Activated CD4-positive, alpha-beta T cell treated with anti-CD3 and anti-CD28 coated beads, Interleukin-2, amount 50 U/mL, for 4 hours (primary cell): Measurements from ENCODE around the gene FXYD3.
"Not testable (repeated sequence)": the region's sequence is repeated elsewhere in the genome, so short reads cannot be mapped to it uniquely, and the experiment has no call there.

Experiments used
- DNase-seq, 2 experiments: peaks; one replicate each; pipeline ENCODE4 v3.0.0-alpha.2; 2020

The FXYD3 gene

DNA sequence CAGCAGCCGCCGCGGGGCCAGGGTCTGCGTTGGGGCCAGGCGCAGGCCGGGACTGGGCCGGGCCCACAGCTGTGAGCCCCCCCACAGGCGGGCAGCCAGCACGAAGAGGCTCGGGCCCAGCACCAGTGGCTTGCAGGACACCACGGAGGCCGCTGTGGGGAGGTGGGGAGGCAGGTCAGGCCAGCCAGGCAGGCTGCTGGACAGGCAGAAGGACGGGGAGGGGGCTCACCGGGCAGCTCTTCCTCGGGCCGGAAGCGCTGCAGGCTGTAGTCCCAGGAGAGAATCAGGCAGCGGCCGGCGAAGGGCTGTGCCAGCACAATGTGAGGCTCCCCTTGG lies 11.0 kb downstream of the FXYD3 start:
- DNase-seq: no peak

DNA sequence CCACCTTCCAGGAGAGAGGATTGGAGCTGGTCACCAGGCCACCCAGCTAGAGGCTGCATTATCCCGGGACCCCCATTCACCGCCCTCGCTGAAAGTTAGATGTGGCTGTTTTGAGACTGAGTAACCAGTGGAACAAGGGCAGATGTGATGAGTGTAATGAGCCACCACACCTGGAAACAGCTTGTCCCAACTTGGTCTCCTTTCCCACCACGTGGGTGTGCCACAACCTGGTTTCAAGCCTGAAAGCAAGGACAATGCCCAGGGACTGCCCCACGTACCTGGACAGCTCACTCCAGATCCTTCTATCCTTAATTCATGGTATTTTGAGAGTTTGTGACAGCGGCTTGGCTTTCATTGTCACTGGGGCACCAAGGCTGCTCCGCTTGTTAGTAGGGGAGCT lies 12.2 kb downstream of the FXYD3 start:
- DNase-seq: no peak

GRCh38 chr19:35128398-35129057 lies 12.9 kb downstream of the FXYD3 start:
- no peak for DNase-seq

DNA sequence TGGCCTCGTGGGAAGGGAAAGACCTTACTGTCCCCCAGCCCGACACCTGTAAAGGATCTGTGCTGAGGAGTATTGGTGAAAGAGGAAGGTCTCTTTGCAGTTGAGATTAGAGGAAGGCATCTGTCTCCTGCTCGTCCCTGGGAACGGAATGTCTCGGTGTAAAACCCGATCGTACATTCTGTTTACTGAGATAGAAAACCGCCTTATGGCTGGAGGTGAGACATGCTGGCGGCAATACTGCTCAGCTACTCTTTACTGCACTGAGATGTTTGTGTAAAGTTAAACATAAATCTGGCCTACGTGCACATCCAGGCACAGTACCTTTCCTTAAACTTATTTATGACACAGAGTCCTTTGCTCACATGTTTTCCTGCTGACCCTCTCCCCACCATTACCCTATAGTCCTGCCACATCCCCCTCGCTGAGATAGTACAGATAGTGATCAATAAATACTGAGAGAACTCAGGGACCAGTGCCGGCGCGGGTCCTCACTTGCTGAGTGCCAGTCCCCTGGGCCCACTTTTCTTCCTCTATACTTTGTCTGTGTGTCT lies 14.2 kb downstream of the FXYD3 start:
- not testable (repeated sequence) for DNase-seq

GRCh38 chr19:35130761-35131720 lies 15.4 kb downstream of the FXYD3 start:
- no peak for DNase-seq

GRCh38 chr19:35132254-35132653 lies 16.6 kb downstream of the FXYD3 start:
- no peak for DNase-seq

DNA sequence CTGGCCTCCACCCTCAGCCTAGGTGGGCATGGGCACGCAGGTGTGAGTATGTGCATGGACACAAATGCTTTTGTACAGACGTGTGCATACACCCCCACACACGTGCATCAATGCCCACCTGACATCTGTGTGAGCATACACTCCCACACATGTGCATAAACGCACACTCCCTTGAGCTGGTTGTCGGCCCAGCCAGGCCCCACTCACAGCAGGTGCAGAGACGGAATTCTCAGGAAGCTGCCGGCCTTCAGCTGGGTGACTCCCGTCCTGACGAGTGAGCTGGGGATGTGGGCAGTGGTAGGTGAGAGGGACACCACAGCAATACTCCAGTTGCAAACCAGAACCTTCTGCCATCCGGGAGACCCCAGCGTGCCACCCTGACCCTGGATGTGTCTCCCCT lies 18.2 kb downstream of the FXYD3 start:
- DNase-seq: no peak

DNA sequence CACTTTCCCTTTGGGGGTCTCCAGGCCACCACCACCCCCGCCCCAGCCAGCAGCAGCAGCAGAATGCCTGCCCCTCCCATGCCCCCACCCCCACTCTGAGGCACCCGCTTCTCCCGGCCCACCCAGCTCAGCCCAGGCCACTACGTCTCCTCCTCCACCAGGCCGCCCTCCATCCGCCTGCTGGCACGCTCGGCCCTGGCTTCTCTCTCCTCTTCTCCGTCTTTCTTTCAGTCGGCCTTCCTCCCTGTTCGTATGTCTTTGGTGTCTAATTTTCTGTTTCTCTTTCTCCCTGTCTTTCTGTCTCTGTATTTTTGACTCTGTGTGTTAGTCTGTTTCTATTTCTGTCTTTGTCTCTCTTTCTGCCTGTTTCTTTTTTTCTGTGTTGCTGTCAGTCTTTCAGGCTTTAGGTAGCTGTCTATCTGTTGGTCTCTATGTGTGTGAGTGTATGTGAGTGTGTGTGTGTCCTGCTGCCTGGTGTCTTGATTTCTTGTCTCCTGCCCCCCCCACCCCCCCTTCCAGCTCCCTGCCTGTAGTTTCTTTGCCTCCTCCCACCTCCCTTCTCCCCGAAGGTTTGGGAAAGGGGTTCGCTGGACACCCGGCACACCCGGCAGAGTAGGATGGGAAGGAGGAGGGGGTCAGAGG lies 19.1 kb downstream of the FXYD3 start, which contains the start of gene LGI4:
TSS of gene LGI4 (minus strand) at position 459 of the 642 bp plus-strand sequence. CDS start at position 80, 379 bp downstream.
- DNase-seq: no peak

GRCh38 chr19:35135389-35135909 lies 19.8 kb downstream of the FXYD3 start:
- peak; percentile 51 to 56 for DNase-seq

DNA sequence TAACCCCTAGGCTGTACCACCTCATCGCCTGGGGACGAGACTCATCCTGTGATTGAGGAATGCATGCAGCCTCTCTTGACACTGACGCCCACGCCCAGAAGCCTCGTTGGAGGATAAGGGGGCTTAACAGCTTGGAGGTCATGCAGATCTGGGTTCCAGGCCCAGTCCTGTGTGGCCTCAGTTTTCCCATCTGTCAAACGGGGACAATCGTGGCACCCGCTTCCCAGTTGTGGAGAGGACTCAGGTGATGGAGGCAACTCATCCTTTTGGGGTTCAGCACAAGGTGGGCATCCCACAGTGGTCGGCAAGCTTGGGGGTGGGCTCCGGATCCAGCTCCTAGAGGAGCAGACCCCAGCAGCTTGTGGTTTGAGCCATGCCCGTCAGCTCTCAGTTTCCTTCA lies 20.6 kb downstream of the FXYD3 start:
- DNase-seq: no peak

GRCh38 chr19:35136977-35137702 lies 21.5 kb downstream of the FXYD3 start:
- DNase-seq: no peak

- DNase-seq: no peak
These were observed 22.8 kb downstream of the FXYD3 start, which contains the start of gene FXYD1 for GRCh38 chr19:35138305-35138892. FXYD1 (plus strand) TSS chr19:35138824; CDS start chr19:35140080, 1,256 bp downstream.

DNA sequence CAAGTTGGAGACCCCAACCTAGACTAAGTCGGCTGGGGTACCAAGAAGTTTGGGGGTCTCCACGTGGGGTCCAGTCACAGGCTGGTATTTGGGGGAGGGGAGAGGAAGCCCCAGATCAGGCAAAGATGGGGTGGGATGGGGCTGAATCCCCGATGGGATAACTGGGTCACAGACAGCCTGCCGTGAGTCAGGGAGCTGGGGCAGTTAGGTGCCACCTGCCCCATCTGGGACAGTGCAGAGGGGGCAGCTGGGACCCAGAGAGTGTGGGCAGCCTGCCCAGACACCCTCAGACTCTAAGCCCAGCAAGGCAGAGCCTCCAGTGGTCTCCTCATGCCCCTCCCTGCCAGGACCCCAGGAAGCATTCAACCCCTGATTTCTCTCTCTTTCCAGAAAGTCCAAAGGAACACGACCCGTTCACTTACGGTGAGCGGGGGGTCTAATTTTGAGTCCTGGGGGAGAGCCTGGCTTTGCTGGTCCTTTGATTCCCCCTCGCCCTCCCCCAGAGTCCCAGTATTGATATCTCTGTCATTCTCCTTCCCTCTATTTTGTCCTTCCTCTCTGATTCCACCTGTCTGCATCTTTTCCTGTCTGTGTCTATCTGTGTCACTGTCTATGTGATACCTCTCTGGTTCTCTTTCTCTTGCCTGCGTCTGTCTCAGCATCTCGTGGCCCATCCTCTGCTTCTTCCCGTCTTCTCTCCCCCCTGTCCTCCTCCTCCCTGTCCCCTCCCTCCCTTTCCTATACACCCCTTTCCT lies 24.8 kb downstream of the FXYD3 start:
- no peak for DNase-seq

DNA sequence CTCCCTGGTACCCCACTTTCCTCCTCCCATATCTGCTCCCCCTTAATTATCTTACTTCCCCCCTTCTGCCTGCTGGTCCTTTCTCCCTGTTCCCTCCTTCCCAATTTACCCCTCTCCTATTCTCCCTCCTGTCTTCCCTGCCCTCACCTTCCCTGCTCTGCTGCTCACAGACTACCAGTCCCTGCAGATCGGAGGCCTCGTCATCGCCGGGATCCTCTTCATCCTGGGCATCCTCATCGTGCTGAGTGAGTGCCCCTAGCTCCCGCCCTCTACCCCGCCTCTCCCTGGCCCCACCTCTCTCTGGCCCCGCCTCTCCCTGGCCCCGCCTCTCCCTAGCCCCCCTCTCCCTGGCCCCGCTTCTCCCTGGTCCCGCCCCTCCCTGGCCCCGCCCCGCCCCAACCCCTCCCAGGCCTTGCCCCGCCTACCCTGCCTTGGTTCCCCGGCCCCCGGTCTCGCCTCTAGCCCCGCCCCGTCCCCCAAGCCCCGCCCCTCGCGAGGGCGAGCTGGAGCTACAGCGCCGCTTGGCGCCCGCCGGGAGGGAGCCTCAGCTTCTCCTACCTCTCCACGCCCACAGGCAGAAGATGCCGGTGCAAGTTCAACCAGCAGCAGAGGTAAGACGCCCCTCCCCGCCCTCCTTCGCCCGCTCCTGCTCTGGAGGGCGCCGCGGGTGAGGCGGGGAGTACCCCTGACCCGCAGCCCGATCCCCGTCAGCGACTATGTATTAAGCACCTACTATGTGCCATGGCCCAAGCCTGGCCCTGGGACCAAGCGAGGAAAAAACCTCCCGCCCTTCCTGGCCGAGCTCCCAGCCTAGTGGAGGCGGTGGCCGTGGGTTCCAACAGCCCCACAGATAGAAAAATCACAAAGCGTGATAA lies 25.6 kb downstream of the FXYD3 start:
- DNase-seq: peak; percentile 97

DNA sequence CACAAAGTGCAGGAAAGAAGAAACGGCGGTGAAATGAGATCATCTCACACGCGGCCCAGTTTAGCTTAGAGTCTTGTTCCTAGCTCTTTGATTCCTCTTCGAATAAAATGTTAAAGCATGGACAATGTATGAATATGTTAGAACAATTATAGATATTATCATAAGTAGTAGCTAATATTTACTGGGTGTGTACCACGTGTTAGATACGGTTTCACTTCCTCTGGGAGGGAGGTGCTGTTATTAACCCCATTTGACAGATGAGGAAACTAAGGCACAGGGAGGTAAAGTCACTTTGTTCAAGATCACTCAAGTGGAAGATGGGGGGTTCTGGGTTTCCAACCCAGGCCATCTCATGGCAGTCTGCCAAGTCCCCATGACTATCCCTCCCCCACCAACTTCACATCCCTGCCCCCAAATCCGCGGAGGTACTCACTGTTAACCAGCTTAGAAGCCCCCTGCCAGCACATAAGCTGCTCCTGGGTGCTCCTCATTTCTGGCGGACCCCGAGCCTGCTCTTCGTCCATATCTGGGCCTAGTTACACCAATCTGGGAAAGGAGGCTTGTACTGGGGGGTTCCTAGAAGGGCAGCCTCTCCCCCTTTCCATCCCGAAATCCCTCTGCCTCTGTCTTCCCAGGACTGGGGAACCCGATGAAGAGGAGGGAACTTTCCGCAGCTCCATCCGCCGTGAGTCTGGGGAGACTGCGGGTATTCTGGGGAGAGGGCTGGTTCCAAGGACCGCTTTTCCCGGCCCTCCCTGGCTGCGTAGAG lies 26.4 kb downstream of the FXYD3 start:
- no peak for DNase-seq

GRCh38 chr19:35142606-35143230 lies 27.1 kb downstream of the FXYD3 start:
- peak; percentile 64 to 66 for DNase-seq

DNA sequence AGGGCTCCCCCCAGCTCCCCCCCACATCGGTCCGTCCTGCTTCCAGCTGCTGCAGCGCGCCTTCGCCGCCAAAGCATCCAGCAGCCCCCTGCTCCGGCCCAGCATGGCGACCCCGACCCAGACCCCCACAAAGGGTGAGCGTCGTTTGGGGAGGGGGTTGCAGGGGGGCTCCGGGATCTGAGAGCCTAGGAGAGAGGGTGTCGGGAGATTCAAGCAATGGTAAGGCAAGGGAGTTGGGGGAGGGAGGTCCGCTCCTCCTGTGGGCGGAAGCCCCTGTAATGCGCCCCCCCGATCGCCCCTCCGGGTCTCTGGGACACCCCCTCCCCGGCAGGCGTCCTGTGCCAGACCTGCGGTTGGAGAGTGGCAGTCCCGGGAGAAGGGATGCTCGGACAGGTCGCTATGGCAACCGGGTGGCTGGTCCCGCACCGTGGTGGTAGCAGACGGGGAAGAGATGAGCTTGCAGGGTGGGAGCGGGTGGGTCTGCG lies 27.6 kb downstream of the FXYD3 start, which contains the start of gene FXYD7:
TSS of gene FXYD7 (plus strand) at position 25 of the 485 bp plus-strand sequence. CDS start at position 104, 79 bp downstream.
- DNase-seq: no peak

GRCh38 chr19:35143818-35144217 lies 28.2 kb downstream of the FXYD3 start:
- DNase-seq: no peak
